Measurements from ENCODE around the gene KHDRBS2. TPM values are rescaled to one million over a fixed set of nuclear protein-coding genes. Genes with fewer than 3 reads are reported as not detected.
A peak's percentile ranks its signal among the peaks of the same experiment; 100 is the strongest.

Gene KHDRBS2
- total and polyA plus RNA-seq, 2 donors (not counting 1 experiment from before 2014, with no cell fraction given) = 8.9 to 9.4 TPM

GRCh38 chr6:62035952-62036351 is 250.1 kb downstream of the KHDRBS2 start:
- H3K9me3 ChIP-seq (ENCODE audit: control extremely low read depth in 1 of 3, control insufficient read depth in 2 of 3, insufficient read depth in 1 of 3, low read length in 2 of 3) = peaks cover 0 to 4% (median 3%) of the 10 kb centered on the region in 3 donors
- H3K27me3 Mint-ChIP-seq = no peaks in the 10 kb centered on the region
- H3K27me3 ChIP-seq (replicated peaks in 1 of 4; ENCODE audit: control extremely low read depth in 1 of 4, control insufficient read depth in 3 of 4, insufficient read depth in 4 of 4, low read length in 3 of 4) = no peaks in the 10 kb centered on the region
- H3K4me3 ChIP-seq (ENCODE audit: control extremely low read depth in 1 of 5, extremely low read depth in 1 of 5, insufficient read depth in 1 of 5, low read depth in 2 of 5, low read length in 4 of 5) = no peak overlapping the region
- ChIA-PET POLR2A (no interaction called here), CTCF (interaction anchor here (1.0 to 1.5 kb wide), 2 partner anchors 10 to 231 kb away, joined by 3 to 4 read pairs; no protein-coding TSS in a partner anchor)
- no peak overlapping the region for H3K9ac ChIP-seq (ENCODE audit: low read length)
- peaks cover 0 to 11% of the 10 kb centered on the region in 2 donors for H3K4me1 ChIP-seq (ENCODE audit: control insufficient read depth in 2 of 2, insufficient read depth in 2 of 2, low read length in 2 of 2)
- H3K4me3 Mint-ChIP-seq = no peak overlapping the region
- H4K20me1 ChIP-seq (ENCODE audit: control insufficient read depth, insufficient read depth, low read length, poor library complexity, severe bottlenecking) = no peaks in the 10 kb centered on the region
- no peaks in the 10 kb centered on the region for H3K36me3 ChIP-seq (replicated peaks in 1 of 2; ENCODE audit: control extremely low read depth in 1 of 2, control insufficient read depth in 1 of 2, extremely low read depth in 1 of 2, insufficient read depth in 2 of 2, low read length in 1 of 2)
- peaks cover 9% of the 10 kb centered on the region for H3K4me1 Mint-ChIP-seq
- no peak overlapping the region for H3K27ac ChIP-seq (ENCODE audit: low read length in 2 of 2)
- H3K27ac Mint-ChIP-seq = no peak overlapping the region
- peaks cover 8% of the 10 kb centered on the region for H3K9me3 Mint-ChIP-seq (ENCODE audit: insufficient read depth)
- no peak overlapping the region for H2AFZ ChIP-seq (ENCODE audit: insufficient read depth, low read depth, low read length, poor library complexity, severe bottlenecking)
- ATAC-seq (ENCODE audit: low read depth) (no peak), DNase-seq (no peak)
- H3K4me2 ChIP-seq (replicated peaks; ENCODE audit: low read depth, low read length, poor library complexity, severe bottlenecking) = no peak overlapping the region
- no CpG with 5 or more reads among the region's 1 CpG for WGBS (ENCODE audit: insufficient coverage)
- H3K79me2 ChIP-seq (ENCODE audit: control insufficient read depth, insufficient read depth, low read length) = peaks cover 13% of the 10 kb centered on the region
- TF ChIP-seq EZH2 (IDR thresholded peaks at IDR 0.05; ENCODE audit: borderline replicate concordance, insufficient read depth, low read depth, low read length, poor library complexity, severe bottlenecking) (no peak), CTCF (IDR thresholded peaks at IDR 0.05) (no peak)
- intact Hi-C loops (cut with micrococcal nuclease) = loop anchor here (10.0 kb wide), 1 partner anchor 59 kb away; no protein-coding TSS in a partner anchor

GRCh38 chr6:62013719-62014118 is 272.3 kb downstream of the KHDRBS2 start:
- Mint-ChIP-seq H3K27me3 (no peaks in the 10 kb centered on the region), H3K27ac (no peak overlapping the region), H3K4me1 (peaks cover 7% of the 10 kb centered on the region), H3K9me3 (ENCODE audit: insufficient read depth) (peaks cover 1% of the 10 kb centered on the region), H3K4me3 (no peak overlapping the region)
- no peak for TF ChIP-seq EZH2 (IDR thresholded peaks at IDR 0.05; ENCODE audit: borderline replicate concordance, insufficient read depth, low read depth, low read length, poor library complexity, severe bottlenecking)
- no peak for TF ChIP-seq CTCF (IDR thresholded peaks at IDR 0.05)
- Histone ChIP-seq H3K9ac (ENCODE audit: low read length) (no peak overlapping the region), H3K4me1 (ENCODE audit: control insufficient read depth in 2 of 2, insufficient read depth in 2 of 2, low read length in 2 of 2) (peaks cover 5% of the 10 kb centered on the region in 2 donors), H3K4me3 (ENCODE audit: control extremely low read depth in 1 of 5, extremely low read depth in 1 of 5, insufficient read depth in 1 of 5, low read depth in 2 of 5, low read length in 4 of 5) (no peak overlapping the region), H3K36me3 (replicated peaks in 1 of 2; ENCODE audit: control extremely low read depth in 1 of 2, control insufficient read depth in 1 of 2, extremely low read depth in 1 of 2, insufficient read depth in 2 of 2, low read length in 1 of 2) (no peaks in the 10 kb centered on the region), H3K4me2 (replicated peaks; ENCODE audit: low read depth, low read length, poor library complexity, severe bottlenecking) (peak overlapping the region; percentile 31), H3K27ac (ENCODE audit: low read length in 2 of 2) (peak overlapping the region in 1 of 2 donors; percentile 65), H2AFZ (ENCODE audit: insufficient read depth, low read depth, low read length, poor library complexity, severe bottlenecking) (peak overlapping the region; percentile 4), H4K20me1 (ENCODE audit: control insufficient read depth, insufficient read depth, low read length, poor library complexity, severe bottlenecking) (no peaks in the 10 kb centered on the region), H3K27me3 (replicated peaks in 1 of 4; ENCODE audit: control extremely low read depth in 1 of 4, control insufficient read depth in 3 of 4, insufficient read depth in 4 of 4, low read length in 3 of 4) (no peaks in the 10 kb centered on the region), H3K79me2 (ENCODE audit: control insufficient read depth, insufficient read depth, low read length) (no peaks in the 10 kb centered on the region), H3K9me3 (ENCODE audit: control extremely low read depth in 1 of 3, control insufficient read depth in 2 of 3, insufficient read depth in 1 of 3, low read length in 2 of 3) (peaks cover 0 to 12% (median 2%) of the 10 kb centered on the region in 3 donors)
- peak; percentile 61 for ATAC-seq (ENCODE audit: low read depth)
- peak; percentile 69 for DNase-seq
- 48% methylated on average over 3 of the region's 6 CpGs for WGBS (ENCODE audit: insufficient coverage)
- ChIA-PET POLR2A (no interaction called here), CTCF (no interaction called here)
- intact Hi-C loops (cut with micrococcal nuclease) = loop anchor here (10.0 kb wide), 1 partner anchor 271 kb away; the partner anchor contains the start of gene KHDRBS2
